Caco-2 (cell line): ENCODE data around the gene TRAPPC2B. TPM values are rescaled to one million over a fixed set of nuclear protein-coding genes. Genes with fewer than 3 reads are reported as not detected.

ENCODE experiments used
- BruUV-seq: library from RNA; stranded (reverse); fragments of 400-500 nt; replicated peaks from 2 replicates; lab custom pipeline; 2021; lab: Mats Ljungman, UMichigan
- CTCF ChIA-PET: fragments of 300-600 bp; sonication (Branson Sonifier 250); formaldehyde crosslinking; loops from one replicate; lab custom pipeline; 2022; ENCODE audit warnings: antibody characterized with exemption; lab: Charles Lee
- POLR2A ChIA-PET: fragments of 300-600 bp; sonication (Branson Sonifier 250); formaldehyde crosslinking; loops from one replicate; lab custom pipeline; 2022; ENCODE audit warnings: antibody characterized with exemption; lab: Charles Lee
- DNase-seq, 2 experiments: peaks; one replicate each; pipeline versions ENCODE4 v3.0.0 to v3.0.0-alpha.2; 2020 to 2022
- H3K27me3 ChIP-seq: replicated peaks from 2 replicates; pipeline ENCODE4 v1.6.0; 2011; ENCODE audit warnings: low read length; ENCODE audit not compliant: control insufficient read depth, insufficient read depth
- H3K36me3 ChIP-seq: 2 replicates; pipeline ENCODE4 v1.5.1; 2011; ENCODE audit warnings: low read length; ENCODE audit not compliant: control insufficient read depth, insufficient read depth
- H3K4me1 ChIP-seq: fragments of 250-450 bp; sonication (Bioruptor Pico); 2 replicates; pipeline ENCODE4 v1.5.1; 2020; ENCODE audit warnings: mild to moderate bottlenecking
- H3K4me3 ChIP-seq: 2 replicates; pipeline ENCODE4 v1.5.1; 2011; ENCODE audit warnings: low read depth, mild to moderate bottlenecking, control low read depth, low read length
- H3K9me3 ChIP-seq: fragments of 250-450 bp; sonication (Bioruptor Pico); 2 replicates; pipeline ENCODE4 v1.5.1; 2020; ENCODE audit warnings: mild to moderate bottlenecking, moderate library complexity
- H3K27ac Mint-ChIP-seq: one replicate; pipeline ENCODE4 v1.8.0; 2022; ENCODE audit warnings: mixed read lengths; ENCODE audit not compliant: unreplicated experiment
- H3K27me3 Mint-ChIP-seq: one replicate; pipeline ENCODE4 v1.8.0; 2022; ENCODE audit warnings: mixed read lengths; ENCODE audit not compliant: insufficient read depth, unreplicated experiment
- H3K36me3 Mint-ChIP-seq: one replicate; pipeline ENCODE4 v1.8.0; 2022; ENCODE audit warnings: mild to moderate bottlenecking, mixed read lengths; ENCODE audit not compliant: insufficient read depth, unreplicated experiment
- H3K4me1 Mint-ChIP-seq: one replicate; pipeline ENCODE4 v1.8.0; 2022; ENCODE audit warnings: low read depth, mixed read lengths; ENCODE audit not compliant: unreplicated experiment
- H3K4me3 Mint-ChIP-seq: one replicate; pipeline ENCODE4 v1.8.0; 2022; ENCODE audit warnings: mild to moderate bottlenecking, moderate library complexity, mixed read lengths; ENCODE audit not compliant: unreplicated experiment
- H3K9me3 Mint-ChIP-seq: one replicate; pipeline ENCODE4 v1.8.0; 2022; ENCODE audit warnings: mixed read lengths; ENCODE audit not compliant: unreplicated experiment
- CTCF ChIP-seq, 2 experiments: fragments of 200-600 bp in 1 of 2; IDR thresholded peaks; 1 replicate in 1 of 2; 2 replicates in 1 of 2; pipeline versions ENCODE4 v1.5.1 to v1.8.0; 2011 to 2022; ENCODE audit warnings: antibody characterized with exemption in 1 of 2, control low read depth in 1 of 2, inconsistent platforms in 1 of 2, low read depth in 1 of 2, low read length in 1 of 2, mild to moderate bottlenecking in 1 of 2, moderate library complexity in 1 of 2; ENCODE audit not compliant: insufficient read depth in 1 of 2, severe bottlenecking in 1 of 2, unreplicated experiment in 1 of 2
- intact Hi-C: fragments of 100-400 bp; cut with micrococcal nuclease; formaldehyde crosslinking; loops from one replicate; pipeline ENCODE4 v1.10.0; 2022; ENCODE audit not compliant: unreplicated experiment
- total RNA-seq: library from RNA; stranded (reverse); gene quantifications from 2 replicates; pipeline ENCODE4 v1.2.3, GENCODE V29; 2022

TRAPPC2B gene
- total RNA-seq, 1 experiment from 2014 or later: 7.0 TPM

GRCh38 chr19:57334191-57334590 is 29.2 kb upstream of the TRAPPC2B start:
- intact Hi-C loops: no loop called here
- POLR2A ChIA-PET: no interaction called here
- no peaks in the 10 kb centered on the region for H3K9me3 ChIP-seq

GRCh38 chr19:57338877-57339276 is 24.5 kb upstream of the TRAPPC2B start:
- no peak overlapping the region for H3K27ac Mint-ChIP-seq
- no peak for DNase-seq
- BruUV-seq: no TSS peak
- H3K4me1 Mint-ChIP-seq: no peaks in the 10 kb centered on the region
- POLR2A ChIA-PET: no interaction called here
- no peaks in the 10 kb centered on the region for H3K27me3 Mint-ChIP-seq
- no peak for TF ChIP-seq CTCF (IDR thresholded peaks at IDR 0.05; ENCODE audit: insufficient read depth in 1 of 2, low read depth in 1 of 2, low read length in 1 of 2, severe bottlenecking in 1 of 2, unreplicated experiment in 1 of 2)
- H3K36me3 ChIP-seq: no peaks in the 10 kb centered on the region
- intact Hi-C loops: no loop called here
- no peaks in the 10 kb centered on the region for H3K9me3 Mint-ChIP-seq
- no peaks in the 10 kb centered on the region for H3K9me3 ChIP-seq
- CTCF ChIA-PET: no interaction called here
- H3K4me3 ChIP-seq: no peak overlapping the region
- no peak overlapping the region for H3K4me3 Mint-ChIP-seq
- H3K36me3 Mint-ChIP-seq: no peaks in the 10 kb centered on the region
- H3K4me1 ChIP-seq: no peaks in the 10 kb centered on the region
- H3K27me3 ChIP-seq: no peaks in the 10 kb centered on the region

More at GRCh38 chr19:57334191-57334590, 29.2 kb upstream of the TRAPPC2B start:
- no peaks in the 10 kb centered on the region for H3K4me1 Mint-ChIP-seq
- Histone ChIP-seq H3K36me3 (no peaks in the 10 kb centered on the region), H3K4me3 (no peak overlapping the region), H3K4me1 (no peaks in the 10 kb centered on the region), H3K27me3 (no peaks in the 10 kb centered on the region)
- H3K4me3 Mint-ChIP-seq: no peak overlapping the region
- no peaks in the 10 kb centered on the region for H3K9me3 Mint-ChIP-seq
- H3K36me3 Mint-ChIP-seq: no peaks in the 10 kb centered on the region
- TF ChIP-seq CTCF (IDR thresholded peaks at IDR 0.05; ENCODE audit: insufficient read depth in 1 of 2, low read depth in 1 of 2, low read length in 1 of 2, severe bottlenecking in 1 of 2, unreplicated experiment in 1 of 2): no peak
- CTCF ChIA-PET: interaction anchor here (0.5 kb wide), 1 partner anchor 30 kb away, joined by 5 read pairs; no protein-coding TSS in a partner anchor
- BruUV-seq: no TSS peak
- H3K27ac Mint-ChIP-seq: no peak overlapping the region
- no peaks in the 10 kb centered on the region for H3K27me3 Mint-ChIP-seq
- no peak for DNase-seq

- DNase-seq: no peak
- CTCF ChIA-PET: interaction anchor here (0.7 kb wide), 1 partner anchor 9 kb away, joined by 4 read pairs; no protein-coding TSS in a partner anchor
- H3K36me3 Mint-ChIP-seq: no peaks in the 10 kb centered on the region
- no peak overlapping the region for H3K27ac Mint-ChIP-seq
- Histone ChIP-seq H3K4me3 (no peak overlapping the region), H3K9me3 (no peaks in the 10 kb centered on the region), H3K27me3 (no peaks in the 10 kb centered on the region), H3K4me1 (no peaks in the 10 kb centered on the region), H3K36me3 (no peaks in the 10 kb centered on the region)
- no TSS peak for BruUV-seq
- intact Hi-C loops: no loop called here
- H3K4me3 Mint-ChIP-seq: no peak overlapping the region
- POLR2A ChIA-PET: no interaction called here
- H3K9me3 Mint-ChIP-seq: no peaks in the 10 kb centered on the region
- TF ChIP-seq CTCF (IDR thresholded peaks at IDR 0.05; ENCODE audit: insufficient read depth in 1 of 2, low read depth in 1 of 2, low read length in 1 of 2, severe bottlenecking in 1 of 2, unreplicated experiment in 1 of 2): no peak
- peaks cover 4% of the 10 kb centered on the region for H3K27me3 Mint-ChIP-seq
- no peaks in the 10 kb centered on the region for H3K4me1 Mint-ChIP-seq
Measured at GRCh38 chr19:57342582-57342981, 20.8 kb upstream of the TRAPPC2B start.
